T47D (cell line): ENCODE results near the gene GRIP1.

Experiments
- DNase-seq, 2 experiments: peaks; one replicate each; pipeline versions ENCODE4 v3.0.0 to v3.0.0-alpha.2; 2011 to 2012; ENCODE audit warnings: low read depth in 1 of 2, low spot score in 1 of 2
- JUND ChIP-seq: IDR thresholded peaks from 2 replicates; pipeline ENCODE4 v1.6.1; 2012; ENCODE audit warnings: low read depth
- in situ Hi-C: cut with HindIII; loops from 2 replicates; pipeline ENCODE4 v1.10.0; 2016; ENCODE audit warnings: low sequenced_read_pairs, low pct_unique_long_range_greater_than_20kb

The GRIP1 gene

DNA sequence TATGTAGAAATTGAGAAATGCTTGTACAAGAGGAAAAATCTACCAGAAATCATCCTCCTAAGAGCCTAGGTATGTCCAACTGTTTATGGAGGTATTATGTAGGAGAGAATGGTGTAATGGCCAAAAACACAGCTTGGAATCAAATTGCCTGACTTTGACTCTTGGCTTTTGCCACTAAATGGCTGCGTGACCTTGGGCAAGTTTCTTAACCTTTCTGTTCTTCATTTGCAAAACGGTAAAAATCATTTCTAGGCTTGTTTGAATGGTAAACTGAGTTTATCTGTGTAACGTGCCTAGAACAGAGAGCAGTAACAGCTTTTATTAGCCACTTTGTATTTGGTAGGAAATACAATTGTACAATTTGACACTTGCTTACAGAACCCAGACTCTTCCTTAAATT is 4.9 kb upstream of the GRIP1 start:
- TF ChIP-seq JUND, result no peak
- DNase-seq, result no peak
- in situ Hi-C loops, result no loop called here

- no peak for DNase-seq
- TF ChIP-seq JUND, result no peak
- in situ Hi-C loops, result no loop called here
Measured at GRCh38 chr12:66683073-66683472, 4.2 kb upstream of the GRIP1 start.

DNA sequence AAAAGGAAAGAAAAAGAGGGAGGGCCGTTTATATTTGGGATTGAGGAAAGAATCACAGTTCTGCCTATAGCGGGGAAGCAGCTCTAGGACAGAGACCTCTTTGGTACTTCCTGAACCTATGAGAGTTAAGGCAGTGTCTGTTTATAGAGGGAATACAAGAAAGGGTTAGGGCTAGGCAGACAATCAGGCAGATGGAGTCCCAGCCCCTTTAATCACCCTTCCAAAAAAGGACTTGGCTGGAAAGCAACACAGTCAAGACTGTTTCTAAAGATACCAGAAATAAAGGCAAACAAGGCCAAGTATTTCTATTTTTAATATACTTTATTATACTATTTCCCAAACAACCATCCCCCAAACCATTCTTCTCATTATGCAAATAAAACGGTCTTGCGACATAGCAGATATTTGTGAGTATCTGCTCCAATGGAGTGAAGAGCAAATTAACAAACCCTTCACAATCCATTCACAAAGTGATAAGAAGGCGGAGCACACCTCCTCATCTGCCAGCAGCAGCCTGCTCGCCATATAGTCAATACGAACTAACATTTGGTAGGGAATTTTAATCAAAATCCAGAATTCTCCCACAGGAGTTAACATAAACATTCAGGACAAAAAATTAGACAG is 697 bp upstream of the GRIP1 start:
- in situ Hi-C loops, result no loop called here
- no peak for TF ChIP-seq JUND
- no peak for DNase-seq

GRCh38 chr12:66676241-66676640 is 2.6 kb downstream of the GRIP1 start:
- no peak for TF ChIP-seq JUND
- no peak for DNase-seq
- in situ Hi-C loops, result no loop called here

GRCh38 chr12:66674495-66675122 is 4.3 kb downstream of the GRIP1 start:
- in situ Hi-C loops, result no loop called here
- TF ChIP-seq JUND, result no peak
- no peak for DNase-seq

DNA sequence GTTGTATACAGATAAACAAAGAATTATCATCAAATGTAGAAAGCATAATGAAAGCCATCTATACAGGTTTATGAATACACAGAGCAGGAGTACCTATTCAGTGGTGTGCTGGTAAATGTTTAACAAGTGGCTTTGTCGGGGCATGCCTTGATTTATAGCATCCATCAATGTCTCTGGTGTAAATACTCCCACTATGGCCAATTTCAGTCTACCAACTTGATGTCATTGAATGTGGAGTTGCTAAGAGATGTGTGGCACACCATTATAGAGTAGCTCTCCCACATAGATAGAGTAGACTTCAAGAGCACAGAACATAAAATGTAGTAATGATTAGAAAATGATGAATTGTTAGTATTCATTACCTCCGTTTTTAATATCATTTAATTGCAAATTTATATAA is 9.3 kb downstream of the GRIP1 start:
- TF ChIP-seq JUND, result no peak
- no peak for DNase-seq
- in situ Hi-C loops, result no loop called here

DNA sequence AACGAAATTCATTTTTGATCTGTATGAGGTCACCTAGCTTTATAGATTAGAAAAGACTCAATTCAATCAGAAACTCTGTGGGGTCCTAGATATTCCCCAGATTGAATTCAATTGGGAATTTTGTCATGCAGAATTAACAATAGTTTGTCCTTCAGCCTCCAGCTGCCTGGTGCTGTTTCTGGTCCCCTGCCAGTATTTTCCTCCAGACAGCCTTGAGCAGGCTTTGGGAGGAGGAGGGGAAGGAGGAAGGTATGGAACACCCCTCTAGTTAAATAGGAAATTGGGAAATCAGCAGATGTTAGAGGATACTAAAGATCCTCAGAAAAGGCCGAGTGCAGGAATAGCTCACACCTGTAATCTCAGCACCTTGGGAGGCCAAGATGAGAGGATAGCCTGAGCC is 10.6 kb downstream of the GRIP1 start:
- in situ Hi-C loops, result no loop called here
- no peak for TF ChIP-seq JUND
- no peak for DNase-seq

DNA sequence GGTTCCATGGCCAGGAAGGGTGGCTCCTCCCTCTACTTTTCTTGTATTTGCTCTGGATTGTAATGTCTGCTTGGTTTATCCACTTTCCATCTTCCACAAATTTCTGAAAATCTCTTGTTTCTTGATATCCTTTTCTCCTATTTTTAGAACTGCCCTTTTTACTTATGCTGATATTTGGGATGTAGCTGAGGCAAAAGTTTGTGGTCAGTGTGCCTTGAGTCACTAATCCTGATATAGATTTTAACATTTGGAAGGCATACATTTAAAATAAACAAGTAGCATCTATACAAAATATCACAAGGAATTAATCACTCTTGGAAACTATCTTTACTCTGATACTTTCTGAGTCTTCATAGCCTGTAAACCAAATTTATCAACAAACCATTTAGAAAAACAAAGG is 11.0 kb downstream of the GRIP1 start:
- no peak for DNase-seq
- TF ChIP-seq JUND, result no peak
- in situ Hi-C loops, result no loop called here

DNA sequence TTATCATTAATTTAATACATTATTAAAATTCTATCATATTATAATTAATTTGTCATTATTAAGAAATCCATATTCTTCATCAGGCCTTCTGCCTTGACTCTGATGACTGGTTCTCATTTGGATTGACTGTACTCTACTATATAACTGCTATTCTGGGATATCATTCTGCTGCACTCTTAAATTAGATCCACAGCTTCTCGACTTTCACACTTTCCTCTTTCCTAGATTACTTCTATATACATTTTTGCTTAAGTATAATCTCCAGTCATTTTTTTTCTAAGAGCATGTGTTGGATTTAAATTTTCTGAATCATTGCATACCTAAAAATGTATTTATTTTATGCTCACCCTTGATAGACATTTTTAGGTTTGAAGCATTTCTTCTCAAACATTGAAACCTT is 12.4 kb downstream of the GRIP1 start:
- in situ Hi-C loops, result no loop called here
- TF ChIP-seq JUND, result no peak
- no peak for DNase-seq

GRCh38 chr12:66665435-66665985 is 13.4 kb downstream of the GRIP1 start:
- in situ Hi-C loops, result no loop called here
- no peak for TF ChIP-seq JUND
- no peak for DNase-seq

DNA sequence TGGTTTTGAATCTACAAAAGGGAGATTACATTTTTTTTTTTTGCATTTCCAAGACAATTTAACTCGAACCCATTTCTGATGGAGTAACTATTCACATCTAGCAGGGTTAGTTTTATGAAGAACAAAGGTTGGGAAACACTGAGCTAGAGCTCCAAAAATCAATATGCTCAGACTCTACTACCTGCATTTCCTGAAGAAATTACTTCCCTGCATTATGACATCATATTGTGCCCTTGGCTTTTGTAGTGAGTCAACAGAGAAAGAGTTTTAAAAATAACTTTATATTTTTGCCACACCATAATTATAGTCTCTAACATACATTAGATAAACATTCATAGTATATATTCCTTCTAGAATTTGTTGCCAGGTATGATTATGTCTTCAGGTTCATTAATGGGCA is 14.8 kb downstream of the GRIP1 start:
- in situ Hi-C loops, result no loop called here
- DNase-seq, result no peak
- TF ChIP-seq JUND, result no peak

DNA sequence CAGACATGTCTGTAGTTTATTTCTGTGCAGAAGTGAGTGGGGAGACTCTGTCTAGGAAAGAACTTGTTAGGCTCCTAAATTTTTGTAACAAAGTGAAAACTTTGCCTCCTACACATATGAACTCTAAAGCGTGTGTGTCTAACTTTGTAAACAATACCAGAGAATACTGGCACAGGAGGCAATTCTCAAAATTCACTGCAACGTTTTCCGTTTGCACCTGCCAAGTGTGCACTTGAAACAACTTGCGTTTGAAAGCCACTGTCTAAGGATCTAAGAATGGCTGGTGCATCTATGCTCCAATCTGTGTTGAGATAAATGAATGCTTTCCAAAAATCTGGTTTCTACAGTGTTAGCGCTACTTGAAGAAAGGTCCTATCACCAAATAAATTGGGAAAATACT is 15.3 kb downstream of the GRIP1 start:
- TF ChIP-seq JUND, result no peak
- no peak for DNase-seq
- in situ Hi-C loops, result no loop called here

GRCh38 chr12:66662729-66663128 is 16.1 kb downstream of the GRIP1 start:
- no peak for TF ChIP-seq JUND
- no peak for DNase-seq
- in situ Hi-C loops, result no loop called here

DNA sequence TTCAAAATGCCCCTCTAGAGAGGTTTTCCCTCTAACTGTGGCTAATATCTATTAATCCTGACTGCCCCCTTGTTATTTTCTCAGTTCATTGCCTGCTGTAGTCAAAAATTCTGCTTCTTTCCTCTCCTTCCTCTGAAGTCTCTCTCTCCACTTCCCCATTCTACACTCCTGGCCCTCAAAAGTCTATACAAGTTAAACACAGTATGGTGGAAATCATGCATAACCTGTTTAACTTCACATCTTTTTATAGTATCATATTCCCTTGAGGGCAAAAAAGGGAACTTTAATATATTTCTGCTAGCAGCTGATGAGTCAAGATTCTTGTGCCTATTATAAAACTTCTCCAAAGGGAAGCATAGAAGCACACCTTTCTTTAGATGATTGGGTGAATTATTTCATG is 16.7 kb downstream of the GRIP1 start:
- no peak for TF ChIP-seq JUND
- in situ Hi-C loops, result no loop called here
- DNase-seq, result peak in 1 of 2 experiments; percentile 13
